Muscle layer of colon (tissue), 2 donors: ENCODE measurements around the gene GLTPD2.

ENCODE experiments used
- H3K27ac ChIP-seq: one replicate; pipeline ENCODE4 v1.7.0; 2013; ENCODE audit warnings: low read depth, mild to moderate bottlenecking, low read length, moderate library complexity
- H3K27me3 ChIP-seq, 2 donors: one replicate each; pipeline ENCODE4 v1.7.0; 2013; ENCODE audit warnings: low read length in 2 of 2, mild to moderate bottlenecking in 2 of 2; ENCODE audit not compliant: insufficient read depth in 2 of 2, control insufficient read depth in 1 of 2
- H3K36me3 ChIP-seq: one replicate; pipeline ENCODE4 v1.7.0; 2013; ENCODE audit warnings: mild to moderate bottlenecking, low read length; ENCODE audit not compliant: insufficient read depth
- H3K4me1 ChIP-seq: one replicate; pipeline ENCODE4 v1.7.0; 2013; ENCODE audit warnings: mild to moderate bottlenecking, low read length; ENCODE audit not compliant: insufficient read depth
- H3K4me3 ChIP-seq, 2 donors: one replicate each; pipeline ENCODE4 v1.7.0; 2013; ENCODE audit warnings: low read length in 2 of 2, low read depth in 1 of 2, mild to moderate bottlenecking in 1 of 2, moderate library complexity in 1 of 2
- H3K9ac ChIP-seq: one replicate; pipeline ENCODE4 v1.7.0; 2013; ENCODE audit warnings: low read length
- H3K9me3 ChIP-seq: one replicate; pipeline ENCODE4 v1.7.0; 2013; ENCODE audit warnings: mild to moderate bottlenecking, low read length
- donor health status: abdominal sarcoma.
- donor health status: Adenocarcinoma of cecum.

Gene GLTPD2

GRCh38 chr17:4747847-4748246 lies 40.9 kb upstream of the GLTPD2 start:
- H3K27ac ChIP-seq = no peak overlapping the region
- H3K4me1 ChIP-seq = no peaks in the 10 kb centered on the region
- peaks cover 17 to 36% of the 10 kb centered on the region in 2 donors for H3K27me3 ChIP-seq
- no peak overlapping the region for H3K4me3 ChIP-seq
- H3K9ac ChIP-seq = no peak overlapping the region
- no peaks in the 10 kb centered on the region for H3K9me3 ChIP-seq
- H3K36me3 ChIP-seq = no peaks in the 10 kb centered on the region

DNA sequence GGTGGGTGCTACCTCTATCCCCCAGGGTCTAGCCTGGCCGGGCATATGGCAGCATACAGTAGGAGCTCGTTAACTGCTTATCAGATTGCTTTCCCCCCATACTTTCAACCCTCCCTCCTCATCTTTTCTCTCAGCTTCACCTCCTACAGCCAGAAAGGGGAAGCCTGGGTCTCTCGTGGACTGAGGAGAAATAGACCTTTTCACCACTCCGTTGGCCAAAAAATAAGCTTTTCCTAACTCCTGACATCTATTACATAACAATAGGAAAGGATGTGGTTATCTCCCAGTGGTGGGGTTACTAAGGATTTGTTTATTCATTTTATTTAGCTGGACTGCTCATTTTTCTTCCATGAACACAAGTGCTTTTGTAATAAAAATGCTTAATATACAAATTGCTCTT lies 40.1 kb upstream of the GLTPD2 start:
- no peak overlapping the region for H3K27ac ChIP-seq
- no peaks in the 10 kb centered on the region for H3K9me3 ChIP-seq

DNA sequence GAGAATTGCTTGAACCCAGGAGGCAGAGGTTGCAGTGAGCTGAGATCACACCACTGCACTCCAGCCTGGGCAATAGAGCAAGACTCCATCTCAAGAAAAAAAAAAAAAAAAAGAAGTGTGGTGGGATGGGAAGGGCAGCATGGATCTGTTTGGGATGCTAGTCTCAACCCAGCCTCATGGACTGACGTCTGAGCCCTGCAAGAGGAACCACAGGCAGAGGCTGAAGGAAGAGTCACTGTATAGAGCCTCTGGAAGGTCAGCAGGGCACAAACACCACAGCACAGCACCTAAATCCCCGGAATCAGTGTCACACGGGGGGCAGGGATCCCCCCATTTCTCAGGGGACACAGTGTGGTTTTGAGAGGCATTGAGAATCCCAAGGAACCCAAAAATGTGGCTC lies 38.2 kb upstream of the GLTPD2 start:
- Histone ChIP-seq H3K36me3 (no peaks in the 10 kb centered on the region), H3K27me3 (peaks cover 5 to 13% of the 10 kb centered on the region in 2 donors), H3K27ac (no peak overlapping the region), H3K9me3 (no peaks in the 10 kb centered on the region), H3K9ac (no peak overlapping the region), H3K4me3 (no peak overlapping the region), H3K4me1 (no peaks in the 10 kb centered on the region)

More for the DNA sequence above, 40.1 kb upstream of the GLTPD2 start:
- no peak overlapping the region for H3K9ac ChIP-seq
- no peaks in the 10 kb centered on the region for H3K36me3 ChIP-seq
- no peak overlapping the region for H3K4me3 ChIP-seq
- no peaks in the 10 kb centered on the region for H3K4me1 ChIP-seq
- H3K27me3 ChIP-seq = peaks cover 17 to 33% of the 10 kb centered on the region in 2 donors

GRCh38 chr17:4751932-4752331 lies 36.8 kb upstream of the GLTPD2 start:
- Histone ChIP-seq H3K4me3 (no peak overlapping the region), H3K36me3 (no peaks in the 10 kb centered on the region), H3K27ac (no peak overlapping the region), H3K4me1 (no peaks in the 10 kb centered on the region), H3K9me3 (no peaks in the 10 kb centered on the region), H3K27me3 (peaks cover 0 to 6% of the 10 kb centered on the region in 2 donors), H3K9ac (no peak overlapping the region)

GRCh38 chr17:4753392-4753791 lies 35.4 kb upstream of the GLTPD2 start:
- Histone ChIP-seq H3K27ac (no peak overlapping the region), H3K4me3 (no peak overlapping the region), H3K9ac (no peak overlapping the region), H3K36me3 (no peaks in the 10 kb centered on the region), H3K9me3 (no peaks in the 10 kb centered on the region), H3K27me3 (peaks cover 0 to 5% of the 10 kb centered on the region in 2 donors), H3K4me1 (no peaks in the 10 kb centered on the region)

DNA sequence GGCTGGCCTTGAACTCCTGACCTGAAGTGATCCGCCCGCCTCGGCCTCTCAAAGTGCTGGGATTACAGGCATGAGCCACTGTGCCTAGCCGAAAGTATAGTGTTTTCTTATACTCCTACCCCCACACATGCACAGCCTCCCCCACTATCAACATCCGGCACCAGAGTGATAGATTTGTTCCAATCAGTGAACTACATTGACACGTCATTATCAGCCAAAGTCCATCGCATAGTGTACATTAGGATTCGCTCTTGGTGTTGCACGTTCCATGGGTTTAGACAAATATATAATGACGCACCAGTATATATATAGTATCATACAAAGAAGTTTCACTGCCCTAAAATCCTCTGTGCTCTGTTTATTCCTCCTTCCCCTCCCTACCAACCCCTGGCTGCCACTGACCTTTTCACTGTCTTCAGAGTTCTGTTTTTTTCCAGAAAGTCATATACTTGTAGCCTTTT lies 29.0 kb upstream of the GLTPD2 start:
- Histone ChIP-seq H3K27me3 (no peaks in the 10 kb centered on the region), H3K9ac (no peak overlapping the region), H3K4me1 (no peaks in the 10 kb centered on the region), H3K36me3 (no peaks in the 10 kb centered on the region), H3K9me3 (no peaks in the 10 kb centered on the region), H3K27ac (no peak overlapping the region), H3K4me3 (no peak overlapping the region)

DNA sequence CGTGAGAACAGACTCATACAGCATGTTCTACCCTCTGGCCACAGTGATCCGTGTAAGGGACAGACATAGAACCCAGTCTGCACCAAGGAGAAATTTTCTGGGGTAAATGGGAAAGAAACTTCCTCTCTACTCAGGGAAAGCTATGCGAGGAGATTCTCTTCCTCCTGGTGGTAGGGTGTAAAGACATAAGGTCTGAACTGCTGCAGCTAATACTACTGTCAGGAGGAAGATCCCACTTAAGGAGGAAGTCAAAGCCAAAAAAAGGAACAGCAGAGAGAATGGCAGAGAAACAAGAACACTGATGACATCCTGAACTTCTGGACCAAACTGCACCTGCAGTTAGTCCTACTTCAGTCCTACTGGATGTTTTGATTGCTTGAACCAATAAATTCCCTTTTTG lies 24.2 kb upstream of the GLTPD2 start:
- Histone ChIP-seq H3K9me3 (no peaks in the 10 kb centered on the region), H3K4me1 (no peaks in the 10 kb centered on the region), H3K36me3 (no peaks in the 10 kb centered on the region), H3K27me3 (no peaks in the 10 kb centered on the region), H3K27ac (no peak overlapping the region), H3K9ac (no peak overlapping the region), H3K4me3 (no peak overlapping the region)

DNA sequence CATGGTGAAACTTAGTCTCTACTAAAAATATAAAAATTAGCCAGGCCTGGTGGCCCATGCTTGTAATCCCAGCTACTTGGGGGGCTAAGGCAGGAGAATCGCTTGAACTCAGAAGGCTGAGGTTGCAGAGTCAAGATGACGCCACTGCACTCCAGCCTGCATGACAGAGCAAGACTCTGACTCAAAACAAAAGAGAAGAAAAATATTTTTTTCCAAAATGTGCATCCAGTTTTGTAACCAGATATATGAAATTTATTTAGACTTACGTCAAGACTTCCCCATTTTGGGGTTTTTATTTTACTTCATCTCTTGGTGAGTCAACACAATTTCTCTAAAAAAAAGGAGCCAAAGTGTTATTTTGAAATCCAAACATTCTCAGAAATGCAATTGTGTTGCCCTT lies 22.6 kb upstream of the GLTPD2 start:
- H3K4me3 ChIP-seq = no peak overlapping the region
- no peaks in the 10 kb centered on the region for H3K27me3 ChIP-seq
- no peak overlapping the region for H3K9ac ChIP-seq
- no peaks in the 10 kb centered on the region for H3K9me3 ChIP-seq
- no peaks in the 10 kb centered on the region for H3K4me1 ChIP-seq
- H3K36me3 ChIP-seq = no peaks in the 10 kb centered on the region
- H3K27ac ChIP-seq = no peak overlapping the region

- no peak overlapping the region for H3K9ac ChIP-seq
- H3K4me3 ChIP-seq = no peak overlapping the region
- no peaks in the 10 kb centered on the region for H3K4me1 ChIP-seq
- no peaks in the 10 kb centered on the region for H3K36me3 ChIP-seq
- no peak overlapping the region for H3K27ac ChIP-seq
- no peaks in the 10 kb centered on the region for H3K9me3 ChIP-seq
- no peaks in the 10 kb centered on the region for H3K27me3 ChIP-seq
Measured at GRCh38 chr17:4766723-4767122, 22.0 kb upstream of the GLTPD2 start.

GRCh38 chr17:4768298-4768697 lies 20.5 kb upstream of the GLTPD2 start:
- Histone ChIP-seq H3K4me3 (no peak overlapping the region), H3K27me3 (no peaks in the 10 kb centered on the region), H3K9ac (no peak overlapping the region), H3K36me3 (no peaks in the 10 kb centered on the region), H3K4me1 (no peaks in the 10 kb centered on the region), H3K9me3 (no peaks in the 10 kb centered on the region), H3K27ac (no peak overlapping the region)

DNA sequence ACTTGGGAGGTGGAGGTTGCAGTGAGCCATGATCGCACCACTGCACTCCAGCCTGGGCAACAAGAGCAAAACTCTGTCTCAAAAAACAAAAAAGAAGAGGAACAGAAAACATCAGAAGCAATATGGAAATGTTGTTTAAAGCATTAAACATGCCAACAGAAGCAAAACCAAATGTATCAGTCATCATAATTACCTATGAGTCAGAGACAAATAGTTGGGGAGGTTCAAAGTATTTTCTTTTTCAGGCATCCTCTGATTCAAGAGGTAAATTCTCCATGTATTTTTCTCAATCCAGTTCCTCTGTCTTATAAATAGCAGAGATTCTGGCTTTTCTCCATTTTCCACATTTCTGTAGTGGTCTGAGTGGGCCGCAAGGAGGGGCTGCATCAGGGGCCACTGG lies 19.1 kb upstream of the GLTPD2 start:
- Histone ChIP-seq H3K27ac (no peak overlapping the region), H3K4me1 (no peaks in the 10 kb centered on the region), H3K4me3 (no peak overlapping the region), H3K36me3 (no peaks in the 10 kb centered on the region), H3K9ac (no peak overlapping the region), H3K9me3 (no peaks in the 10 kb centered on the region), H3K27me3 (no peaks in the 10 kb centered on the region)

GRCh38 chr17:4771519-4772234 lies 17.1 kb upstream of the GLTPD2 start, which contains the start of gene TM4SF5:
Gene TM4SF5, plus strand, starts transcription at chr17:4771886. Its CDS starts 37 bp downstream, at chr17:4771923.
- no peaks in the 10 kb centered on the region for H3K27me3 ChIP-seq
- H3K27ac ChIP-seq = no peak within 1 kb of the TSS
- no peak within 1 kb of the TSS for H3K4me3 ChIP-seq
- H3K9me3 ChIP-seq = no peaks in the 10 kb centered on the region
- no peaks in the 10 kb centered on the region for H3K4me1 ChIP-seq
- no peak within 1 kb of the TSS for H3K9ac ChIP-seq
- H3K36me3 ChIP-seq = no peaks in the 10 kb centered on the region
